Stimulated activated CD4-positive, alpha-beta T cell treated with anti-CD3 and anti-CD28 coated beads, Interleukin-15, amount 100 ng/mL, for 48 hours (primary cell): ENCODE data around the gene EDIL3.
"Not testable (repeated sequence)": the region's sequence is repeated elsewhere in the genome, so short reads cannot be mapped to it uniquely, and the experiment has no call there.

Source experiments
- DNase-seq, 2 donors: peaks; one replicate each; pipeline ENCODE4 v3.0.0-alpha.2; 2020; ENCODE audit warnings: low read depth in 2 of 2

Gene EDIL3

GRCh38 chr5:84378961-84379360 lies 5.7 kb downstream of the EDIL3 start:
- no peak for DNase-seq

GRCh38 chr5:84378420-84378819 lies 6.3 kb downstream of the EDIL3 start:
- no peak for DNase-seq

- no peak for DNase-seq
Observed at GRCh38 chr5:84376346-84376745, 8.3 kb downstream of the EDIL3 start.

- no peak for DNase-seq
Observed at GRCh38 chr5:84374568-84374967, 10.1 kb downstream of the EDIL3 start.

- no peak for DNase-seq
Observed at GRCh38 chr5:84373506-84373905, 11.2 kb downstream of the EDIL3 start.

- DNase-seq: no peak
Observed at GRCh38 chr5:84372066-84372695, 12.5 kb downstream of the EDIL3 start.

- no peak for DNase-seq
Observed at GRCh38 chr5:84370176-84370575, 14.5 kb downstream of the EDIL3 start.

GRCh38 chr5:84364043-84364442 lies 20.6 kb downstream of the EDIL3 start:
- DNase-seq: no peak

- DNase-seq: no peak
Observed at GRCh38 chr5:84362061-84362720, 22.5 kb downstream of the EDIL3 start.

- no peak for DNase-seq
Observed at GRCh38 chr5:84361572-84361971, 23.1 kb downstream of the EDIL3 start.

- no peak for DNase-seq
Observed at GRCh38 chr5:84360056-84360455, 24.6 kb downstream of the EDIL3 start.

GRCh38 chr5:84354101-84354500 lies 30.6 kb downstream of the EDIL3 start:
- DNase-seq: no peak

GRCh38 chr5:84344788-84345187 lies 39.9 kb downstream of the EDIL3 start:
- DNase-seq: no peak

- DNase-seq: no peak
Observed at GRCh38 chr5:84343171-84343570, 41.5 kb downstream of the EDIL3 start.

GRCh38 chr5:84332106-84332505 lies 52.6 kb downstream of the EDIL3 start:
- no peak for DNase-seq

- no peak for DNase-seq
Observed at GRCh38 chr5:84327591-84327990, 57.1 kb downstream of the EDIL3 start.

GRCh38 chr5:84322646-84323045 lies 62.0 kb downstream of the EDIL3 start:
- no peak for DNase-seq

- DNase-seq: not testable (repeated sequence)
Observed at GRCh38 chr5:84317826-84318225, 66.9 kb downstream of the EDIL3 start.

GRCh38 chr5:84312280-84312679 lies 72.4 kb downstream of the EDIL3 start:
- DNase-seq: not testable (repeated sequence)

- DNase-seq: not testable (repeated sequence)
Observed at GRCh38 chr5:84309850-84310249, 74.8 kb downstream of the EDIL3 start.

- no peak for DNase-seq
Observed at GRCh38 chr5:84306601-84307000, 78.1 kb downstream of the EDIL3 start.

GRCh38 chr5:84304599-84304998 lies 80.1 kb downstream of the EDIL3 start:
- DNase-seq: no peak

GRCh38 chr5:84303315-84303714 lies 81.4 kb downstream of the EDIL3 start:
- DNase-seq: no peak

- no peak for DNase-seq
Observed at GRCh38 chr5:84301535-84301934, 83.1 kb downstream of the EDIL3 start.
